Panc1 (cell line): ENCODE data around the gene ASPHD2.

ENCODE experiments used
- REST ChIP-seq, 2 experiments: IDR thresholded peaks; 2 replicates each; pipeline ENCODE4 v1.6.1; 2011 to 2012; ENCODE audit warnings: low read depth in 2 of 2, control low read depth in 1 of 2, low read length in 1 of 2, mild to moderate bottlenecking in 1 of 2, moderate library complexity in 1 of 2; ENCODE audit not compliant: insufficient read depth in 1 of 2
- SIN3A ChIP-seq: IDR thresholded peaks from 2 replicates; pipeline ENCODE4 v1.6.1; 2012; ENCODE audit warnings: low read depth, mild to moderate bottlenecking, low read length, moderate library complexity, borderline replicate concordance; ENCODE audit not compliant: insufficient read depth
- TCF7L2 ChIP-seq: IDR thresholded peaks from 2 replicates; pipeline ENCODE4 v1.6.1; 2011; ENCODE audit warnings: mild to moderate bottlenecking, low read depth, low read length, inconsistent platforms
- TF ChIP-seq, protein P1 (sequence below): fragments of 450-650 bp; IDR thresholded peaks from 2 replicates; pipeline ENCODE4 v1.5.1; 2017; ENCODE audit warnings: mild to moderate bottlenecking

- TF ChIP-seq, protein P1, sequence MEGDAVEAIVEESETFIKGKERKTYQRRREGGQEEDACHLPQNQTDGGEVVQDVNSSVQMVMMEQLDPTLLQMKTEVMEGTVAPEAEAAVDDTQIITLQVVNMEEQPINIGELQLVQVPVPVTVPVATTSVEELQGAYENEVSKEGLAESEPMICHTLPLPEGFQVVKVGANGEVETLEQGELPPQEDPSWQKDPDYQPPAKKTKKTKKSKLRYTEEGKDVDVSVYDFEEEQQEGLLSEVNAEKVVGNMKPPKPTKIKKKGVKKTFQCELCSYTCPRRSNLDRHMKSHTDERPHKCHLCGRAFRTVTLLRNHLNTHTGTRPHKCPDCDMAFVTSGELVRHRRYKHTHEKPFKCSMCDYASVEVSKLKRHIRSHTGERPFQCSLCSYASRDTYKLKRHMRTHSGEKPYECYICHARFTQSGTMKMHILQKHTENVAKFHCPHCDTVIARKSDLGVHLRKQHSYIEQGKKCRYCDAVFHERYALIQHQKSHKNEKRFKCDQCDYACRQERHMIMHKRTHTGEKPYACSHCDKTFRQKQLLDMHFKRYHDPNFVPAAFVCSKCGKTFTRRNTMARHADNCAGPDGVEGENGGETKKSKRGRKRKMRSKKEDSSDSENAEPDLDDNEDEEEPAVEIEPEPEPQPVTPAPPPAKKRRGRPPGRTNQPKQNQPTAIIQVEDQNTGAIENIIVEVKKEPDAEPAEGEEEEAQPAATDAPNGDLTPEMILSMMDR = no peak
- TF ChIP-seq SIN3A = no peak
- no peak for TF ChIP-seq REST (IDR thresholded peaks at IDR 0.05; ENCODE audit: insufficient read depth in 1 of 2, low read depth in 2 of 2, low read length in 1 of 2)
- no peak for TF ChIP-seq TCF7L2
These were observed 612 bp downstream of the ASPHD2 start for GRCh38 chr22:26429458-26430286.
